Fibroblast of lung (primary cell): Measurements from ENCODE around the gene TMEM191C.

Source experiments
- EZH2 ChIP-seq: IDR thresholded peaks from 2 replicates; pipeline ENCODE4 v1.5.1; 2012; ENCODE audit warnings: low read length, control low read depth, mild to moderate bottlenecking; ENCODE audit errors: missing control alignments
- TF ChIP-seq, protein P1 (sequence below), 2 donors: IDR thresholded peaks in 1 of 2; conservative IDR thresholded peaks in 1 of 2; 1 replicate in 1 of 2; 2 replicates in 1 of 2; pipeline ENCODE4 v1.5.1; 2011 to 2012; ENCODE audit warnings: low read length in 2 of 2, control low read depth in 1 of 2, inconsistent platforms in 1 of 2, low read depth in 1 of 2, mild to moderate bottlenecking in 1 of 2

- TF ChIP-seq, protein P1, sequence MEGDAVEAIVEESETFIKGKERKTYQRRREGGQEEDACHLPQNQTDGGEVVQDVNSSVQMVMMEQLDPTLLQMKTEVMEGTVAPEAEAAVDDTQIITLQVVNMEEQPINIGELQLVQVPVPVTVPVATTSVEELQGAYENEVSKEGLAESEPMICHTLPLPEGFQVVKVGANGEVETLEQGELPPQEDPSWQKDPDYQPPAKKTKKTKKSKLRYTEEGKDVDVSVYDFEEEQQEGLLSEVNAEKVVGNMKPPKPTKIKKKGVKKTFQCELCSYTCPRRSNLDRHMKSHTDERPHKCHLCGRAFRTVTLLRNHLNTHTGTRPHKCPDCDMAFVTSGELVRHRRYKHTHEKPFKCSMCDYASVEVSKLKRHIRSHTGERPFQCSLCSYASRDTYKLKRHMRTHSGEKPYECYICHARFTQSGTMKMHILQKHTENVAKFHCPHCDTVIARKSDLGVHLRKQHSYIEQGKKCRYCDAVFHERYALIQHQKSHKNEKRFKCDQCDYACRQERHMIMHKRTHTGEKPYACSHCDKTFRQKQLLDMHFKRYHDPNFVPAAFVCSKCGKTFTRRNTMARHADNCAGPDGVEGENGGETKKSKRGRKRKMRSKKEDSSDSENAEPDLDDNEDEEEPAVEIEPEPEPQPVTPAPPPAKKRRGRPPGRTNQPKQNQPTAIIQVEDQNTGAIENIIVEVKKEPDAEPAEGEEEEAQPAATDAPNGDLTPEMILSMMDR (conservative IDR thresholded peaks at IDR 0.05 in 1 of 2, IDR thresholded peaks at IDR 0.05 in 1 of 2; ENCODE audit: low read depth in 1 of 2, low read length in 2 of 2): no peak
- no peak for TF ChIP-seq EZH2
Measured at GRCh38 chr22:21443057-21443734, 24.0 kb upstream of the TMEM191C start.
